HepG2 (cell line): ENCODE data around the gene RPAP2.

ENCODE experiments used
- ATF2 ChIP-seq: sonication (generic); formaldehyde crosslinking; IDR thresholded peaks from 2 replicates; pipeline ENCODE4 v1.4.0; 2020; ENCODE audit warnings: missing genetic modification reagents
- CTCF ChIP-seq: sonication (generic); formaldehyde crosslinking; IDR thresholded peaks from 2 replicates; pipeline ENCODE4 v1.5.0; 2020; ENCODE audit warnings: mild to moderate bottlenecking, missing genetic modification reagents, moderate library complexity
- REST ChIP-seq, 2 experiments: IDR thresholded peaks; 2 replicates each; pipeline ENCODE4 v1.6.1; 2011 to 2012; ENCODE audit warnings: low read length in 2 of 2, borderline replicate concordance in 1 of 2, low read depth in 1 of 2, mild to moderate bottlenecking in 1 of 2, moderate library complexity in 1 of 2
- ZNF292 ChIP-seq: sonication (generic); formaldehyde crosslinking; IDR thresholded peaks from 2 replicates; pipeline ENCODE4 v1.8.1; 2022; ENCODE audit warnings: mild to moderate bottlenecking, low read depth, missing genetic modification reagents, borderline replicate concordance
- TF ChIP-seq, protein P1 (sequence below): sonication (generic); formaldehyde crosslinking; IDR thresholded peaks from 2 replicates; pipeline ENCODE4 v1.8.0; 2022; ENCODE audit warnings: missing genetic modification reagents, mild to moderate bottlenecking, moderate library complexity, borderline replicate concordance
- TF ChIP-seq, protein P2 (sequence below): sonication (generic); formaldehyde crosslinking; conservative IDR thresholded peaks from 2 replicates; pipeline ENCODE4 v1.8.1; 2023; ENCODE audit warnings: missing genetic modification reagents

DNA sequence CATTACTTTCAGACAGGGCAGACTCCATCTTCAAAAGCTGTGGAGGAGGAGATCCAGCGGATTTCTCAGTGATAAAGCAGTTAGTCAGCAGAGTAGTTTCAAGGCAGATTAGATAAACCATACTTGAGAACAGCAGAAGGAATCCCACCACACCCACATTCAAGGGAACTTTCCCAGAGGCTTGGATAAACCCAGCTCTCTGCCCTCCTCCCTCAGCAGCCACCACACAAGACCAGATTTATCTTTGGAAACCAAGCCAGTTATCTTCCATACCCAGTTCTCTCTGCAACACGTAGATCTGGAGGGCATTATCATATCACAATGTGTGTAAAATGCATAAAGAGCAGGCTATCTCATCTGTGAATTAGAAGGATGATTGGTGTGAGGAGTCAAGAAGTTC, 147.7 kb downstream of the RPAP2 start:
- TF ChIP-seq CTCF (CRISPR knock-in tag) = no peak
- no peak for TF ChIP-seq ATF2 (CRISPR knock-in tag)
- no peak for TF ChIP-seq ZNF292
- TF ChIP-seq REST (IDR thresholded peaks at IDR 0.05; ENCODE audit: borderline replicate concordance in 1 of 2, low read depth in 1 of 2, low read length in 2 of 2) = no peak
- TF ChIP-seq, protein P1, sequence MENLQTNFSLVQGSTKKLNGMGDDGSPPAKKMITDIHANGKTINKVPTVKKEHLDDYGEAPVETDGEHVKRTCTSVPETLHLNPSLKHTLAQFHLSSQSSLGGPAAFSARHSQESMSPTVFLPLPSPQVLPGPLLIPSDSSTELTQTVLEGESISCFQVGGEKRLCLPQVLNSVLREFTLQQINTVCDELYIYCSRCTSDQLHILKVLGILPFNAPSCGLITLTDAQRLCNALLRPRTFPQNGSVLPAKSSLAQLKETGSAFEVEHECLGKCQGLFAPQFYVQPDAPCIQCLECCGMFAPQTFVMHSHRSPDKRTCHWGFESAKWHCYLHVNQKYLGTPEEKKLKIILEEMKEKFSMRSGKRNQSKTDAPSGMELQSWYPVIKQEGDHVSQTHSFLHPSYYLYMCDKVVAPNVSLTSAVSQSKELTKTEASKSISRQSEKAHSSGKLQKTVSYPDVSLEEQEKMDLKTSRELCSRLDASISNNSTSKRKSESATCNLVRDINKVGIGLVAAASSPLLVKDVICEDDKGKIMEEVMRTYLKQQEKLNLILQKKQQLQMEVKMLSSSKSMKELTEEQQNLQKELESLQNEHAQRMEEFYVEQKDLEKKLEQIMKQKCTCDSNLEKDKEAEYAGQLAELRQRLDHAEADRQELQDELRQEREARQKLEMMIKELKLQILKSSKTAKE (CRISPR knock-in tag) = no peak
- TF ChIP-seq, protein P2, sequence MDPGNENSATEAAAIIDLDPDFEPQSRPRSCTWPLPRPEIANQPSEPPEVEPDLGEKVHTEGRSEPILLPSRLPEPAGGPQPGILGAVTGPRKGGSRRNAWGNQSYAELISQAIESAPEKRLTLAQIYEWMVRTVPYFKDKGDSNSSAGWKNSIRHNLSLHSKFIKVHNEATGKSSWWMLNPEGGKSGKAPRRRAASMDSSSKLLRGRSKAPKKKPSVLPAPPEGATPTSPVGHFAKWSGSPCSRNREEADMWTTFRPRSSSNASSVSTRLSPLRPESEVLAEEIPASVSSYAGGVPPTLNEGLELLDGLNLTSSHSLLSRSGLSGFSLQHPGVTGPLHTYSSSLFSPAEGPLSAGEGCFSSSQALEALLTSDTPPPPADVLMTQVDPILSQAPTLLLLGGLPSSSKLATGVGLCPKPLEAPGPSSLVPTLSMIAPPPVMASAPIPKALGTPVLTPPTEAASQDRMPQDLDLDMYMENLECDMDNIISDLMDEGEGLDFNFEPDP (CRISPR knock-in tag) = no peak
